Lung microvascular endothelial cell (primary cell): ENCODE data around the gene BRD3. TPM values are rescaled to one million over a fixed set of nuclear protein-coding genes. Genes with fewer than 3 reads are reported as not detected.

Source experiments
- total RNA-seq: library from RNA; depleted of rRNA; stranded (reverse); fragments of >200 nt; gene quantifications from 2 replicates; pipeline ENCODE4 v1.2.1, GENCODE V29; 2014

BRD3 gene
- total RNA-seq, 1 donor from 2014 or later = 7.1 TPM

Other genes starting within 250 kb of the BRD3 start
- gene VAV2, start 75.7 kb downstream of the BRD3 start, total RNA-seq = 10.0 and 17.7 TPM in 2 replicates
- 4.8 TPM in 2 replicates for gene BRD3OS, start 42.5 kb downstream of the BRD3 start, total RNA-seq
- gene WDR5, start 68.1 kb upstream of the BRD3 start, total RNA-seq = 11.8 and 14.7 TPM in 2 replicates
- not detected in 2 replicates for gene RNU6ATAC, start 96.5 kb upstream of the BRD3 start, total RNA-seq